Measurements from ENCODE around the gene MEIKIN. TPM values are rescaled to one million over a fixed set of nuclear protein-coding genes. Genes with fewer than 3 reads are reported as not detected.

The MEIKIN gene
- total and polyA plus RNA-seq, 2 of the 13 experiments (the other 11 are each of a cell fraction or from before 2014, with no cell fraction given) = not detected

- TF ChIP-seq SP4 (CRISPR knock-in tag; IDR thresholded peaks at IDR 0.05) (no peak), REPIN1 (CRISPR knock-in tag; IDR thresholded peaks at IDR 0.05; ENCODE audit: borderline replicate concordance, low read depth) (0 out of 2 replicates have a peak, but pooled peaks have one; percentile 62), MAX (IDR thresholded peaks at IDR 0.05) (no peak), ZNF468 (CRISPR knock-in tag; IDR thresholded peaks at IDR 0.05) (0 out of 2 replicates have a peak, but pooled peaks have one; percentile 49), ZNF614 (CRISPR knock-in tag; IDR thresholded peaks at IDR 0.05; ENCODE audit: borderline replicate concordance) (no peak), MZF1 (CRISPR knock-in tag; IDR thresholded peaks at IDR 0.05; ENCODE audit: borderline replicate concordance) (no peak), GABPA (IDR thresholded peaks at IDR 0.05; ENCODE audit: low read depth, low read length) (no peak), GABPA (CRISPR knock-in tag; IDR thresholded peaks at IDR 0.05; ENCODE audit: low read depth) (no peak), CTCF (CRISPR knock-in tag; IDR thresholded peaks at IDR 0.05) (no peak; the same call in 1 of the 2 replicates), ZNF556 (CRISPR knock-in tag; IDR thresholded peaks at IDR 0.05; ENCODE audit: borderline replicate concordance) (0 out of 2 replicates have a peak, but pooled peaks have one; percentile 46), ZMAT5 (CRISPR knock-in tag; IDR thresholded peaks at IDR 0.05; ENCODE audit: borderline replicate concordance, low read depth) (no peak), TSC22D2 (CRISPR knock-in tag; IDR thresholded peaks at IDR 0.05; ENCODE audit: borderline replicate concordance) (no peak), ZNF644 (CRISPR knock-in tag; IDR thresholded peaks at IDR 0.05; ENCODE audit: low read depth) (no peak), TFE3 (CRISPR knock-in tag; IDR thresholded peaks at IDR 0.05) (no peak), PHF8 (CRISPR knock-in tag; IDR thresholded peaks at IDR 0.05) (no peak), ZNF446 (CRISPR knock-in tag; IDR thresholded peaks at IDR 0.05) (no peak)
- TF ChIP-seq, protein P1, sequence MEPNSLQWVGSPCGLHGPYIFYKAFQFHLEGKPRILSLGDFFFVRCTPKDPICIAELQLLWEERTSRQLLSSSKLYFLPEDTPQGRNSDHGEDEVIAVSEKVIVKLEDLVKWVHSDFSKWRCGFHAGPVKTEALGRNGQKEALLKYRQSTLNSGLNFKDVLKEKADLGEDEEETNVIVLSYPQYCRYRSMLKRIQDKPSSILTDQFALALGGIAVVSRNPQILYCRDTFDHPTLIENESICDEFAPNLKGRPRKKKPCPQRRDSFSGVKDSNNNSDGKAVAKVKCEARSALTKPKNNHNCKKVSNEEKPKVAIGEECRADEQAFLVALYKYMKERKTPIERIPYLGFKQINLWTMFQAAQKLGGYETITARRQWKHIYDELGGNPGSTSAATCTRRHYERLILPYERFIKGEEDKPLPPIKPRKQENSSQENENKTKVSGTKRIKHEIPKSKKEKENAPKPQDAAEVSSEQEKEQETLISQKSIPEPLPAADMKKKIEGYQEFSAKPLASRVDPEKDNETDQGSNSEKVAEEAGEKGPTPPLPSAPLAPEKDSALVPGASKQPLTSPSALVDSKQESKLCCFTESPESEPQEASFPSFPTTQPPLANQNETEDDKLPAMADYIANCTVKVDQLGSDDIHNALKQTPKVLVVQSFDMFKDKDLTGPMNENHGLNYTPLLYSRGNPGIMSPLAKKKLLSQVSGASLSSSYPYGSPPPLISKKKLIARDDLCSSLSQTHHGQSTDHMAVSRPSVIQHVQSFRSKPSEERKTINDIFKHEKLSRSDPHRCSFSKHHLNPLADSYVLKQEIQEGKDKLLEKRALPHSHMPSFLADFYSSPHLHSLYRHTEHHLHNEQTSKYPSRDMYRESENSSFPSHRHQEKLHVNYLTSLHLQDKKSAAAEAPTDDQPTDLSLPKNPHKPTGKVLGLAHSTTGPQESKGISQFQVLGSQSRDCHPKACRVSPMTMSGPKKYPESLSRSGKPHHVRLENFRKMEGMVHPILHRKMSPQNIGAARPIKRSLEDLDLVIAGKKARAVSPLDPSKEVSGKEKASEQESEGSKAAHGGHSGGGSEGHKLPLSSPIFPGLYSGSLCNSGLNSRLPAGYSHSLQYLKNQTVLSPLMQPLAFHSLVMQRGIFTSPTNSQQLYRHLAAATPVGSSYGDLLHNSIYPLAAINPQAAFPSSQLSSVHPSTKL (CRISPR knock-in tag; IDR thresholded peaks at IDR 0.05) = peak; percentile 51
- TF ChIP-seq, protein P2, sequence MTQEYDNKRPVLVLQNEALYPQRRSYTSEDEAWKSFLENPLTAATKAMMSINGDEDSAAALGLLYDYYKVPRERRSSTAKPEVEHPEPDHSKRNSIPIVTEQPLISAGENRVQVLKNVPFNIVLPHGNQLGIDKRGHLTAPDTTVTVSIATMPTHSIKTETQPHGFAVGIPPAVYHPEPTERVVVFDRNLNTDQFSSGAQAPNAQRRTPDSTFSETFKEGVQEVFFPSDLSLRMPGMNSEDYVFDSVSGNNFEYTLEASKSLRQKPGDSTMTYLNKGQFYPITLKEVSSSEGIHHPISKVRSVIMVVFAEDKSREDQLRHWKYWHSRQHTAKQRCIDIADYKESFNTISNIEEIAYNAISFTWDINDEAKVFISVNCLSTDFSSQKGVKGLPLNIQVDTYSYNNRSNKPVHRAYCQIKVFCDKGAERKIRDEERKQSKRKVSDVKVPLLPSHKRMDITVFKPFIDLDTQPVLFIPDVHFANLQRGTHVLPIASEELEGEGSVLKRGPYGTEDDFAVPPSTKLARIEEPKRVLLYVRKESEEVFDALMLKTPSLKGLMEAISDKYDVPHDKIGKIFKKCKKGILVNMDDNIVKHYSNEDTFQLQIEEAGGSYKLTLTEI (CRISPR knock-in tag; conservative IDR thresholded peaks at IDR 0.05) = no peak
Observed at GRCh38 chr5:131994533-131995226, 49.2 kb upstream of the MEIKIN start (continued).
